Measurements from ENCODE around the gene MED6. TPM values are rescaled to one million over a fixed set of nuclear protein-coding genes. Genes with fewer than 3 reads are reported as not detected.

The MED6 gene
- 10 to 100 TPM; 38.4 to 56.9 (median 45.6) TPM for total RNA-seq

- peak within 1 kb of the TSS; percentile 85 to 93 for H3K27ac ChIP-seq
- no peaks in the 10 kb centered on the region for H3K9me3 ChIP-seq
- H3K36me3 ChIP-seq, result no peaks in the 10 kb centered on the region
- intact Hi-C loops (cut with DNase I; ENCODE audit: low total_unique reads), result no loop called here
- H3K27me3 ChIP-seq, result no peaks in the 10 kb centered on the region
- DNase-seq (ENCODE audit: low spot score in 2 of 2), result peak; percentile 87 to 90
- H3K4me3 ChIP-seq, result peak within 1 kb of the TSS; percentile 61 to 84 (median 73)
- TF ChIP-seq POLR2AphosphoS5 (IDR thresholded peaks at IDR 0.05) (peak; percentile 29 to 88 (median 61)), POLR2A (IDR thresholded peaks at IDR 0.05) (peak; percentile 10), CTCF (IDR thresholded peaks at IDR 0.05) (no peak)
- peaks cover 0 to 9% of the 10 kb centered on the region in 2 donors for H3K4me1 ChIP-seq
These were observed at the start of gene MED6 for GRCh38 chr14:70600382-70601157. Gene MED6 (minus strand): TSS chr14:70600655. CDS start chr14:70600637, 18 bp downstream.

GRCh38 chr14:70649803-70650202 is 49.3 kb upstream of the MED6 start:
- intact Hi-C loops (cut with DNase I; ENCODE audit: low total_unique reads), result loop anchor here (10.0 kb wide), 1 partner anchor 1995 kb away; no protein-coding TSS in a partner anchor
- H3K27ac ChIP-seq, result no peak overlapping the region
- no peaks in the 10 kb centered on the region for H3K27me3 ChIP-seq
- no peak for TF ChIP-seq CTCF (IDR thresholded peaks at IDR 0.05)
- no peak for TF ChIP-seq POLR2A (IDR thresholded peaks at IDR 0.05)
- no peak for TF ChIP-seq POLR2AphosphoS5 (IDR thresholded peaks at IDR 0.05)
- H3K9me3 ChIP-seq, result no peaks in the 10 kb centered on the region
- H3K36me3 ChIP-seq, result no peaks in the 10 kb centered on the region
- no peak overlapping the region for H3K4me3 ChIP-seq
- no peaks in the 10 kb centered on the region for H3K4me1 ChIP-seq
- DNase-seq (ENCODE audit: low spot score in 2 of 2), result no peak

GRCh38 chr14:70648346-70648745 is 47.9 kb upstream of the MED6 start:
- Histone ChIP-seq H3K9me3 (no peaks in the 10 kb centered on the region), H3K4me1 (no peaks in the 10 kb centered on the region), H3K27me3 (no peaks in the 10 kb centered on the region), H3K27ac (peak overlapping the region in 1 of 2 donors; percentile 3), H3K36me3 (no peaks in the 10 kb centered on the region), H3K4me3 (no peak overlapping the region)
- intact Hi-C loops (cut with DNase I; ENCODE audit: low total_unique reads), result no loop called here
- no peak for TF ChIP-seq POLR2A (IDR thresholded peaks at IDR 0.05)
- TF ChIP-seq POLR2AphosphoS5 (IDR thresholded peaks at IDR 0.05), result no peak
- DNase-seq (ENCODE audit: low spot score in 2 of 2), result no peak

GRCh38 chr14:70646705-70647104 is 46.2 kb upstream of the MED6 start:
- Histone ChIP-seq H3K4me3 (no peak overlapping the region), H3K36me3 (no peaks in the 10 kb centered on the region), H3K27me3 (no peaks in the 10 kb centered on the region), H3K9me3 (no peaks in the 10 kb centered on the region), H3K4me1 (peaks cover 0 to 5% of the 10 kb centered on the region in 2 donors), H3K27ac (peak overlapping the region in 1 of 2 donors; percentile 10)
- TF ChIP-seq CTCF (IDR thresholded peaks at IDR 0.05) (no peak), POLR2AphosphoS5 (IDR thresholded peaks at IDR 0.05) (no peak), POLR2A (IDR thresholded peaks at IDR 0.05) (no peak)
- no peak for DNase-seq (ENCODE audit: low spot score in 2 of 2)
- intact Hi-C loops (cut with DNase I; ENCODE audit: low total_unique reads), result no loop called here

- no peaks in the 10 kb centered on the region for H3K27me3 ChIP-seq
- TF ChIP-seq CTCF (IDR thresholded peaks at IDR 0.05) (no peak), POLR2A (IDR thresholded peaks at IDR 0.05) (no peak), POLR2AphosphoS5 (IDR thresholded peaks at IDR 0.05) (no peak)
- intact Hi-C loops (cut with DNase I; ENCODE audit: low total_unique reads), result no loop called here
- H3K4me1 ChIP-seq, result peaks cover 0 to 5% of the 10 kb centered on the region in 2 donors
- DNase-seq (ENCODE audit: low spot score in 2 of 2), result no peak
- H3K9me3 ChIP-seq, result no peaks in the 10 kb centered on the region
- H3K36me3 ChIP-seq, result no peaks in the 10 kb centered on the region
- H3K27ac ChIP-seq, result peak overlapping the region in 1 of 2 donors; percentile 10
- H3K4me3 ChIP-seq, result no peak overlapping the region
These were observed 45.4 kb upstream of the MED6 start for GRCh38 chr14:70645892-70646291.

Measured in breast epithelium (tissue), 4 donors.